ENCODE data around the gene CACNA1E. TPM values are rescaled to one million over a fixed set of nuclear protein-coding genes. Genes with fewer than 3 reads are reported as not detected.

Gene CACNA1E
- total and polyA plus RNA-seq, 2 of the 4 experiments (the other 2 are of a cell fraction): not detected

DNA sequence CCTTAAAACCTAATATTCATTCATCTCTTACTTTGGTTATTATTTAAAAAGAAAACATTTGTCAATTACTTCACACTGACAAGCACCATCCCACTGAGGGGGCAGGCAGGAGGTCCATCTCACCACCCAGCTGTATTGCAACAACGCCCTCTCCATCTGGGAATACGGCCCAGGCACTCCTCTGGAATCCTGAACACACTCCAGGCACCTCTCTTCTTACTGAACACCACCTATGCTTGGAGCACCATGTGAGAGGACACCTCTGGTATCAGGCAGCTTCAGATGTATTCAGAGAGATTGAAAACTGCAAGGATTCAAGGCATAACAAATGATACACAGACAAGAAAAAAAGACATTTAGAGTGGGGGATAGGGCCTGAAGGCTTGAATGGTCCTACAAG lies 147.1 kb downstream of the CACNA1E start:
- ATAC-seq (ENCODE audit: low read depth) (no peak), DNase-seq (no peak)
- Histone ChIP-seq H3K56ac (ENCODE audit: extremely low read depth, insufficient read depth, low read length) (no peak overlapping the region), H2AK9ac (replicated peaks; ENCODE audit: low read depth, low read length, poor library complexity) (no peak overlapping the region), H3K79me1 (ENCODE audit: low read depth in 1 of 2, low read length in 2 of 2) (no peaks in the 10 kb centered on the region), H3K4me3 (ENCODE audit: insufficient read depth, low read depth, low read length) (no peak overlapping the region), H3K23ac (ENCODE audit: low read depth, low read length) (no peak overlapping the region), H2AFZ (replicated peaks; ENCODE audit: low read length, poor library complexity) (no peak overlapping the region), H3K4me1 (ENCODE audit: control insufficient read depth, insufficient read depth, low read length) (no peaks in the 10 kb centered on the region), H3K9me1 (ENCODE audit: insufficient read depth, low read length) (no peaks in the 10 kb centered on the region), H2BK20ac (ENCODE audit: low read depth, low read length) (no peak overlapping the region), H4K8ac (ENCODE audit: low read depth in 2 of 2, low read length in 2 of 2) (no peak overlapping the region), H4K5ac (ENCODE audit: low read depth, low read length) (no peak overlapping the region), H3K36me3 (ENCODE audit: control insufficient read depth, insufficient read depth, low read length) (no peaks in the 10 kb centered on the region), H3K4ac (ENCODE audit: low read depth, low read length) (no peak overlapping the region), H3K9ac (ENCODE audit: low read depth, low read length) (no peak overlapping the region), H2AK5ac (ENCODE audit: low read depth, low read length) (no peak overlapping the region), H2BK5ac (ENCODE audit: low read depth, low read length, poor library complexity, severe bottlenecking) (no peak overlapping the region), H2BK120ac (ENCODE audit: low read depth, low read length) (no peak overlapping the region), H2BK15ac (ENCODE audit: low read depth, low read length) (no peak overlapping the region), H3K9me3 (ENCODE audit: control insufficient read depth, insufficient read depth, low read length) (0 out of 2 replicates have a peak, but pooled peaks cover 2% of the 10 kb centered on the region), H4K20me1 (ENCODE audit: insufficient read depth, low read length) (no peaks in the 10 kb centered on the region), H3K14ac (replicated peaks; ENCODE audit: low read depth, low read length) (no peak overlapping the region), H3K18ac (ENCODE audit: low read depth, low read length) (no peak overlapping the region), H4K91ac (ENCODE audit: insufficient read depth, low read depth, low read length) (no peak overlapping the region), H3K4me2 (ENCODE audit: low read depth, low read length) (no peak overlapping the region), H3K27ac (ENCODE audit: insufficient read depth, low read length) (no peak overlapping the region), H3K27me3 (ENCODE audit: control insufficient read depth, insufficient read depth, low read length) (no peaks in the 10 kb centered on the region)
- WGBS, 2 experiments (ENCODE audit: extremely low coverage in 2 of 2, insufficient read length in 1 of 2): no CpG with 5 or more reads among the region's 2 CpGs
- dilution Hi-C loops (cut with HindIII; ENCODE audit: low sequenced_read_pairs, unreplicated experiment): no loop called here
- no TSS peak for BruUV-seq (replicated peaks)
- TF ChIP-seq MXI1 (IDR thresholded peaks at IDR 0.05; ENCODE audit: borderline replicate concordance, low read depth, low read length) (no peak), NFE2L2 (IDR thresholded peaks at IDR 0.05; ENCODE audit: low read depth, low read length) (no peak), SMC3 (IDR thresholded peaks at IDR 0.05; ENCODE audit: low read depth, low read length) (no peak), RAD21 (IDR thresholded peaks at IDR 0.05; ENCODE audit: low read length) (no peak), MAFK (IDR thresholded peaks at IDR 0.05; ENCODE audit: low read depth, low read length) (no peak), ELK1 (IDR thresholded peaks at IDR 0.05; ENCODE audit: borderline replicate concordance, low read depth, low read length) (no peak), RFX5 (IDR thresholded peaks at IDR 0.05; ENCODE audit: low read depth, low read length) (no peak), POLR2A (IDR thresholded peaks at IDR 0.05; ENCODE audit: low read depth, low read length) (no peak), CEBPB (IDR thresholded peaks at IDR 0.05; ENCODE audit: low read depth, low read length) (no peak), BHLHE40 (IDR thresholded peaks at IDR 0.05; ENCODE audit: low read depth, low read length) (no peak), RCOR1 (IDR thresholded peaks at IDR 0.05; ENCODE audit: insufficient replicate concordance, low read length) (no peak), CHD1 (IDR thresholded peaks at IDR 0.05; ENCODE audit: low read depth, low read length) (no peak), MAZ (IDR thresholded peaks at IDR 0.05; ENCODE audit: borderline replicate concordance, low read depth, low read length) (no peak), FOS (IDR thresholded peaks at IDR 0.05; ENCODE audit: low read depth, low read length) (no peak)
- TF ChIP-seq, protein P1, sequence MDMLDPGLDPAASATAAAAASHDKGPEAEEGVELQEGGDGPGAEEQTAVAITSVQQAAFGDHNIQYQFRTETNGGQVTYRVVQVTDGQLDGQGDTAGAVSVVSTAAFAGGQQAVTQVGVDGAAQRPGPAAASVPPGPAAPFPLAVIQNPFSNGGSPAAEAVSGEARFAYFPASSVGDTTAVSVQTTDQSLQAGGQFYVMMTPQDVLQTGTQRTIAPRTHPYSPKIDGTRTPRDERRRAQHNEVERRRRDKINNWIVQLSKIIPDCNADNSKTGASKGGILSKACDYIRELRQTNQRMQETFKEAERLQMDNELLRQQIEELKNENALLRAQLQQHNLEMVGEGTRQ (IDR thresholded peaks at IDR 0.05; ENCODE audit: low read depth, low read length): no peak
- TF ChIP-seq, protein P2, sequence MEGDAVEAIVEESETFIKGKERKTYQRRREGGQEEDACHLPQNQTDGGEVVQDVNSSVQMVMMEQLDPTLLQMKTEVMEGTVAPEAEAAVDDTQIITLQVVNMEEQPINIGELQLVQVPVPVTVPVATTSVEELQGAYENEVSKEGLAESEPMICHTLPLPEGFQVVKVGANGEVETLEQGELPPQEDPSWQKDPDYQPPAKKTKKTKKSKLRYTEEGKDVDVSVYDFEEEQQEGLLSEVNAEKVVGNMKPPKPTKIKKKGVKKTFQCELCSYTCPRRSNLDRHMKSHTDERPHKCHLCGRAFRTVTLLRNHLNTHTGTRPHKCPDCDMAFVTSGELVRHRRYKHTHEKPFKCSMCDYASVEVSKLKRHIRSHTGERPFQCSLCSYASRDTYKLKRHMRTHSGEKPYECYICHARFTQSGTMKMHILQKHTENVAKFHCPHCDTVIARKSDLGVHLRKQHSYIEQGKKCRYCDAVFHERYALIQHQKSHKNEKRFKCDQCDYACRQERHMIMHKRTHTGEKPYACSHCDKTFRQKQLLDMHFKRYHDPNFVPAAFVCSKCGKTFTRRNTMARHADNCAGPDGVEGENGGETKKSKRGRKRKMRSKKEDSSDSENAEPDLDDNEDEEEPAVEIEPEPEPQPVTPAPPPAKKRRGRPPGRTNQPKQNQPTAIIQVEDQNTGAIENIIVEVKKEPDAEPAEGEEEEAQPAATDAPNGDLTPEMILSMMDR (conservative IDR thresholded peaks at IDR 0.05; ENCODE audit: low read depth, low read length): no peak
- CTCF ChIA-PET: no interaction called here
- intact Hi-C loops (cut with micrococcal nuclease): no loop called here
- in situ Hi-C loops (cut with MboI; ENCODE audit: low sequenced_read_pairs): no loop called here
- POLR2A ChIA-PET (ENCODE audit: unreplicated experiment): no interaction called here

Measured in IMR-90 (cell line).